LNCaP clone FGC (cell line): ENCODE measurements around the gene PINK1.

ENCODE experiments used
- DNase-seq: peaks from one replicate; pipeline ENCODE4 v3.0.0-alpha.2; 2011; ENCODE audit warnings: low read depth
- H3K4me3 ChIP-seq: 2 replicates; pipeline ENCODE4 v1.5.1; 2011; ENCODE audit warnings: mild to moderate bottlenecking, low read depth, low read length, control low read depth
- TF ChIP-seq, protein P1 (sequence below): IDR thresholded peaks from 2 replicates; pipeline ENCODE4 v1.5.1; 2012; ENCODE audit warnings: mild to moderate bottlenecking; ENCODE audit not compliant: control insufficient read depth, insufficient read depth; ENCODE audit errors: extremely low read depth

Gene PINK1

DNA sequence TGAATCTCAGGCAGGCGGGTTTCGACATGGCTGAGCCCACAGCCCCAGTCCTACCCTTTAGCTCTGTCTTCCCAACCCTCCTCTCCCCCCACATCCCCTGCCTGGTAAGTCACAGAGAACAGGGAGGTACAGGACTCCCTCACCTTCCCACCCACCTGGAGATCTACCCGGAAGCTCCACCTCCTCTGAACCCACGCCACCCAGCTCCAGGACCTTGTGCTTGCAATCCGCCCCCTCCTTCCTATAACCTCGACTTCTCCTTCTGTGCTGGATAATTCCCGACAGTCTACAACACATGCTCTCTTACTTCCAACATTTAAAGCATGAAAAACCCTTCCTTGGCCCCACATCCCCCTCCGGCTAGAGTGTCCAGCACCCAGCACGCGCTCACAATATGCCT, 62.3 kb downstream of the PINK1 start:
- TF ChIP-seq, protein P1, sequence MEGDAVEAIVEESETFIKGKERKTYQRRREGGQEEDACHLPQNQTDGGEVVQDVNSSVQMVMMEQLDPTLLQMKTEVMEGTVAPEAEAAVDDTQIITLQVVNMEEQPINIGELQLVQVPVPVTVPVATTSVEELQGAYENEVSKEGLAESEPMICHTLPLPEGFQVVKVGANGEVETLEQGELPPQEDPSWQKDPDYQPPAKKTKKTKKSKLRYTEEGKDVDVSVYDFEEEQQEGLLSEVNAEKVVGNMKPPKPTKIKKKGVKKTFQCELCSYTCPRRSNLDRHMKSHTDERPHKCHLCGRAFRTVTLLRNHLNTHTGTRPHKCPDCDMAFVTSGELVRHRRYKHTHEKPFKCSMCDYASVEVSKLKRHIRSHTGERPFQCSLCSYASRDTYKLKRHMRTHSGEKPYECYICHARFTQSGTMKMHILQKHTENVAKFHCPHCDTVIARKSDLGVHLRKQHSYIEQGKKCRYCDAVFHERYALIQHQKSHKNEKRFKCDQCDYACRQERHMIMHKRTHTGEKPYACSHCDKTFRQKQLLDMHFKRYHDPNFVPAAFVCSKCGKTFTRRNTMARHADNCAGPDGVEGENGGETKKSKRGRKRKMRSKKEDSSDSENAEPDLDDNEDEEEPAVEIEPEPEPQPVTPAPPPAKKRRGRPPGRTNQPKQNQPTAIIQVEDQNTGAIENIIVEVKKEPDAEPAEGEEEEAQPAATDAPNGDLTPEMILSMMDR: no peak
- no peak for DNase-seq
- H3K4me3 ChIP-seq: no peak overlapping the region

DNA sequence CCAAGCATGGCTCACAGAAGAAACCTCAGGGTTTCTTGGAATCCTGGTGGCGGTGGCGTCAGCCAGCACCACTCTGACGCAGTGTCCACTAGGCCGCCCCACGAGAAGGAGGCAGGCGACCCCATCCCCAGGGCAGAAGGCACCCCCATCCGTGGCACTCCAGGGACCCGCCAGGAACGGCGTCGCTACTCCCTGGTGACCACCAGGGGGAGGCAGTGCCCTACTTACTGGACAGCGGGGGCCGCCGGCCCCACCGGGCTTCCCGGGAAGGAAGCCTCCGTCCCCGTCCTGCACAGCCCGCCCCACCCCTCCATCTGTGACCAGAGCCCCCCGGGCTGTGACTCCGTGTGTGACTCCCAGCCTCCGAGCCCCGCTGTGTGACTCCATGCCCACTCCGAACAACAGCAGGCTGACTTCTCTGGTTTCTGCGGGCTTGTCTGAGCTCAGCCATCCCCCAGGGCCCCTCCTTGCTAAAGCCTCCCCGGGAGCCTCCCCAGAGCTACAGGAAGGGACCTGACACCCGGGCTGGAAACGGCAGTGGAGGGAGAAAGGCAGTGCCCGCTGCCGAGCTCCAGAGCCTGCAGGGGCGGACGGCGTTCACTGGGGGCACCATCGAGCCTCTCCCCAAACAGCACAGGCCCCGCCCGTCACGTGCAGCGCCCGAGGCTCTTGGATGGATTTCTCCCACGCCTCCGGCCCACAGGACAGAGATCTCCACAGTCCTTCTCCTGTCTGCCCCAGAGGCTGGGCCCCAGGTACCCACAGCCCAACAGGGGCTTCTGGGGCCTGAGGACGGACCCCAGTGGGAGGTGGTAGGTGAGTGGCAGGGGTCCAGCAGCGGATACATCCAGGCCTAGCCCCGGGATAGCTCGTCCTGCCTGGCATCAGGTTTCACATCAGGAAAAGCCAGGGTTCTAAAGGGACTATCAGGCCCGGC, 63.4 kb downstream of the PINK1 start:
- no peak for DNase-seq
- TF ChIP-seq, protein P1: peak; percentile 62
- peak overlapping the region; percentile 52 for H3K4me3 ChIP-seq

DNA sequence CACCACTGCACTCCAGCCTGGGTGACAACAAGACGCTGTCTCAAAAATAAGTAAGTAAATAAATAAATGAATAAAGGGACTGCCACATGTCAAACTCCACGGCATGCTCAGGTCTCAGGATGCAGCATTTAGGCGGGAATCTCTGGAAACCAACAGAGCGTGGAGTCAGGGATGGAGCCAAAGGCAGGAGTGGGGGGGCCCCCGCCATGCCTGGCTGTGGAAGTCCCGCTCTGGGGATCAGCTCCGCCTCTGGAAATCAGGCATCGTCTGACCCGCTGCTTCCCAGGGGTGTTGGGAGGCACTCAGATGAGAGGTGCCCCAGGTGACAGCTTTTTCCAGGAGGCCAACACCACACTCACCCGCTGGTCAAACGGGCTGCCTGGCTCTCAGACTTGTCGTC, 64.3 kb downstream of the PINK1 start:
- no peak overlapping the region for H3K4me3 ChIP-seq
- no peak for DNase-seq
- TF ChIP-seq, protein P1: no peak

DNA sequence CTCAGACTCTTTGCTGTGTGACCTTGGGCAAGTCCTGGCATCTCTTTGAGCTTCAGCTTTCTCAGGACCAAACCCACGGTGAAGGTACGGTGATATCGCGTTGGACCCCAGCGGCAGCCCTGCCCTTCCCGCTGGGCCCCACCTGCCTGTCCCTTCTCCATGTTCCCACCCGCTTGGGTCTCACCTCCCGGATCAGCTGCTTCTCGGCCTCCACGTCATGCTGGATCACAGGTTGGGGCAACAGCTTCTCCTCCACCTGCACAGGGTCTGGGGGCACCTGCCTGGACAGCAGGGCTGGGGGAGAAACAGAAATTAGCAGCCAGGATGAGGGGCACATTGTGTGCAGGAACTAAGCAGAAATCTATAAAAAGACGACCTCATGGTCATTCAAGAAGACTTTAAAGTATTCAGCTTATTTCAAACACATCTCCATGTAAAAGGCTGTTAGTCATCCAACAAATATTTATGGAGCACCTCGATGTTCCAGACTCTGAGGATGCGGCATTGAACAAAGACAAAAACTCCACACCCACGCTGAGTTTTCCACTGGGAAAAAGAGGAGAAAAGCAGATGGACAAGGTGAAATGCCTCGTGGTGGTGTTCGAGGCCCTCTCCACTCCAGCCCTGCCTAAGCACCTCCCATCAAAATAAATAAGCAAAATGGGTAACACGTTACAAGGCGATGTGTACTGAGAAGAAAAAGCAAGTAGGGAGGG, 65.1 kb downstream of the PINK1 start:
- no peak overlapping the region for H3K4me3 ChIP-seq
- no peak for DNase-seq

DNA sequence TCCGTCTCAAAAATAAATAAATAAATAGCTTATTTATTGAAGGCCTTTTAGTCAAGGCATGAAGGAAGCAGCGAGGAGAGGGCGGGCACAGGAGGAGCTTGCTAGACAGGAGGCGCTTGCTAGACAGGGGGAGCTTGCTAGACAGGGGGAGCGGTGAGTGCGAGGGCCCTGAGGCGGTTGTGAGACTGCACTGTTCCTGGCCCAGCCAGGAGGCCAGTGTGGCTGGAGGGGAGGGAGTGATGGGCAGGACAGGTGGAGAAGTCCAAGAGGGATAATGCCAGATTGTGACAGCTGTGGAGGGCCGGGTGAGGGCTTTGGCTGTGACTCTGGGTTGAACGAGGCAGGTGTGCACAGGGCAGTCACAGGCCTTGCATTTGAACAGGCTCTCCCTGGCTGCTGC, 66.3 kb downstream of the PINK1 start:
- H3K4me3 ChIP-seq: no peak overlapping the region
- TF ChIP-seq, protein P1: no peak
- no peak for DNase-seq

More for the DNA sequence above, 65.1 kb downstream of the PINK1 start:
- TF ChIP-seq, protein P1: no peak

DNA sequence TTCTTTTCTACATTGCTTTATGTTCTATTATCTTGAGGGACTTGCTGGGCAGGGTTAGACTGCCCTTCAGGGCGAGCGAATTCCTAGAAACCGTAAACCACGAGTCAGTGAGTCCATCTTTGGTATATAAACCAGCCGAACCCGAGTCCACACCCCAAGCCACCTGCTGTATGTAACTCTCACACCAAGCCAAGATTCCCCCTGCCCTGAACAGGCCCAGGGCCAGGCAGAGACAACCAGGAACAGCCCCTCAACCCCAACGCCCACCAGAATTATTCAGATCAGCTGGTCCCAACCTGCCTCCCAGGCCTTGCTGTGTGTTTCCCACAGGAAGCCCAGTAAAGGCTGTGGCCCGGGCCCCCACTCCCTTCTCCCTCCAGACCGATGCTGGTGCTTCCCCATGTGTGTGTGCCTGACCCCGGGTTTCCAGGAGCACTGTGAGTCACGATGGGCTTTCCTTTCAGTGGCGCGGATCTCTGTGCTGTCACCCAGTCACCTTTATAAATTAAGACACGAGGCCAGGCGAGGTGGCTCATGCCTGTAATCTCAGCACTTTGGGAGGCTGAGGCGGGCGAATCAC, 67.5 kb downstream of the PINK1 start:
- no peak for DNase-seq
- TF ChIP-seq, protein P1: no peak
- no peak overlapping the region for H3K4me3 ChIP-seq
